Measurements from ENCODE around the gene HDAC10.

Gene HDAC10

DNA sequence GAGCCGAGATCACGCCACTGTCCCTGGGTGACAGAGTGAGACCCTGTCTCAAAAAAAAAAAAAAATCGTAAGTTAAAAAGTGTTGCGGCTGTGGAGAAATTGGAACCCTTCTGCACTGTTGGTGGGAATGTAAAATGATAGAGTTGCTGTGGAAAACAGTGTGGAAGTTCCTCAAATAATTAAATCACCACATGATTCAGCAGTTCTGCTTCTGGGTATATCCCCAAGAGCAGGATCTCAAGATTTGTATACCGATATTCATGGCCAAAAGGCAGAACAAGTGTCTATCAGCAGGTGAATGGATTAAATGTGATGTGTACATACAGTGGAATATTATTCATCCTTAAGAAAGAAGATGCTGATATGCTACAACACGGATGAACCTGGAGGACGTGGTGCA, 46.5 kb downstream of the HDAC10 start:
- peaks cover 40% of the 10 kb centered on the region for H3K36me3 ChIP-seq
- H3K27me3 ChIP-seq: no peaks in the 10 kb centered on the region
- TF ChIP-seq, protein P1, sequence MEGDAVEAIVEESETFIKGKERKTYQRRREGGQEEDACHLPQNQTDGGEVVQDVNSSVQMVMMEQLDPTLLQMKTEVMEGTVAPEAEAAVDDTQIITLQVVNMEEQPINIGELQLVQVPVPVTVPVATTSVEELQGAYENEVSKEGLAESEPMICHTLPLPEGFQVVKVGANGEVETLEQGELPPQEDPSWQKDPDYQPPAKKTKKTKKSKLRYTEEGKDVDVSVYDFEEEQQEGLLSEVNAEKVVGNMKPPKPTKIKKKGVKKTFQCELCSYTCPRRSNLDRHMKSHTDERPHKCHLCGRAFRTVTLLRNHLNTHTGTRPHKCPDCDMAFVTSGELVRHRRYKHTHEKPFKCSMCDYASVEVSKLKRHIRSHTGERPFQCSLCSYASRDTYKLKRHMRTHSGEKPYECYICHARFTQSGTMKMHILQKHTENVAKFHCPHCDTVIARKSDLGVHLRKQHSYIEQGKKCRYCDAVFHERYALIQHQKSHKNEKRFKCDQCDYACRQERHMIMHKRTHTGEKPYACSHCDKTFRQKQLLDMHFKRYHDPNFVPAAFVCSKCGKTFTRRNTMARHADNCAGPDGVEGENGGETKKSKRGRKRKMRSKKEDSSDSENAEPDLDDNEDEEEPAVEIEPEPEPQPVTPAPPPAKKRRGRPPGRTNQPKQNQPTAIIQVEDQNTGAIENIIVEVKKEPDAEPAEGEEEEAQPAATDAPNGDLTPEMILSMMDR (IDR thresholded peaks at IDR 0.05): no peak
- H3K9me3 ChIP-seq: no peaks in the 10 kb centered on the region
- H3K4me1 ChIP-seq (ENCODE audit: control insufficient read depth in 1 of 2, insufficient read depth in 1 of 2, low read depth in 1 of 2, low read length in 1 of 2): peaks cover 54 to 58% of the 10 kb centered on the region in 2 experiments
- no peak overlapping the region for H3K4me3 ChIP-seq (ENCODE audit: low read depth in 1 of 2, low read length in 1 of 2)
- H3K27ac ChIP-seq: peak overlapping the region; percentile 68

DNA sequence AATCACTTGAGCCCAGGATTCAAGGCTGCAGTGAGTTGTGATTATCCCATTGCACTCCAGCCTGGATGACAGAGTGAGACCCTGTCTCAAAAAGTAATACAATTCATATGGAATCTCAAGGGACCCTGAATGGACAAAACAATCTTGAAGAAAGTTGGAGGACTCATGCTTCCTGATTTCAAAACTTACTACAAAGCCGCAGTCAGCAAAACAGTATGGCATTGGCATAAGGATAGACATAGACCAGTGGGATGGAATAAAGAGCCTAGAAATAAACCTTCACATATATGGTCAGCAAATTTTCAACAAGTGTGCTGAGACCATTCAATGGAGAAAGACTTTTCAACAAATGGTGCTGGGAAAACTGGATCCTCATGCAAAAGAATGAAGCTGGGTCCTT, 47.8 kb downstream of the HDAC10 start:
- no peaks in the 10 kb centered on the region for H3K9me3 ChIP-seq
- H3K36me3 ChIP-seq: peaks cover 40% of the 10 kb centered on the region
- no peak overlapping the region for H3K27ac ChIP-seq
- H3K4me1 ChIP-seq (ENCODE audit: control insufficient read depth in 1 of 2, insufficient read depth in 1 of 2, low read depth in 1 of 2, low read length in 1 of 2): peaks cover 56 to 62% of the 10 kb centered on the region in 2 experiments
- TF ChIP-seq, protein P1 (IDR thresholded peaks at IDR 0.05): no peak
- no peak overlapping the region for H3K4me3 ChIP-seq (ENCODE audit: low read depth in 1 of 2, low read length in 1 of 2)
- H3K27me3 ChIP-seq: no peaks in the 10 kb centered on the region

DNA sequence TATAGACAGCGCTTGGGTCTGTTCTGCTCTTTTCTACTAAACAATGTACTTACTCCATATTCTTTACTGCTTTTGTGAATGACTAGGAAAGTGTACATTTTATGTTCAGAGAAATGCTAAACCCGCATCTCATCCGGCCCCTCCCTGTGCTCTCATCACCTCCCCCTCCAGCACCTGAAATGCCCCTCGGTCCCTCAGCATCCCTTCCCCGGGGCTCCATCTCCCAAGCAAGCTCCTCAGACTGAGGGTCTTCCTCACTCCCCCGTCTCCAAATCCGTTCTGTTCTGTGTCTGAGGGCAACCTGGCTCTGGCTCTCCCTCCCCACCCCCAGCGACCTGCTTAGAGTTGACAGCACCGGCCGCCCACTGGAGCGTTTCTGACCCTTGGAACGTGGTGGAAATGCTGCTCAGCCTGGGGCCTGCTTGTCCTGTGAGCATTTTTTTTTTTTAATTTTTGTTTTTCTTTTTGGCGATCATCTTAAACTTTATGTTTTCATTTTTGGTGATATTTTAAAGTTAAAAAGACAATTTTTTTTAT, 48.9 kb downstream of the HDAC10 start:
- H3K36me3 ChIP-seq: peaks cover 41% of the 10 kb centered on the region

DNA sequence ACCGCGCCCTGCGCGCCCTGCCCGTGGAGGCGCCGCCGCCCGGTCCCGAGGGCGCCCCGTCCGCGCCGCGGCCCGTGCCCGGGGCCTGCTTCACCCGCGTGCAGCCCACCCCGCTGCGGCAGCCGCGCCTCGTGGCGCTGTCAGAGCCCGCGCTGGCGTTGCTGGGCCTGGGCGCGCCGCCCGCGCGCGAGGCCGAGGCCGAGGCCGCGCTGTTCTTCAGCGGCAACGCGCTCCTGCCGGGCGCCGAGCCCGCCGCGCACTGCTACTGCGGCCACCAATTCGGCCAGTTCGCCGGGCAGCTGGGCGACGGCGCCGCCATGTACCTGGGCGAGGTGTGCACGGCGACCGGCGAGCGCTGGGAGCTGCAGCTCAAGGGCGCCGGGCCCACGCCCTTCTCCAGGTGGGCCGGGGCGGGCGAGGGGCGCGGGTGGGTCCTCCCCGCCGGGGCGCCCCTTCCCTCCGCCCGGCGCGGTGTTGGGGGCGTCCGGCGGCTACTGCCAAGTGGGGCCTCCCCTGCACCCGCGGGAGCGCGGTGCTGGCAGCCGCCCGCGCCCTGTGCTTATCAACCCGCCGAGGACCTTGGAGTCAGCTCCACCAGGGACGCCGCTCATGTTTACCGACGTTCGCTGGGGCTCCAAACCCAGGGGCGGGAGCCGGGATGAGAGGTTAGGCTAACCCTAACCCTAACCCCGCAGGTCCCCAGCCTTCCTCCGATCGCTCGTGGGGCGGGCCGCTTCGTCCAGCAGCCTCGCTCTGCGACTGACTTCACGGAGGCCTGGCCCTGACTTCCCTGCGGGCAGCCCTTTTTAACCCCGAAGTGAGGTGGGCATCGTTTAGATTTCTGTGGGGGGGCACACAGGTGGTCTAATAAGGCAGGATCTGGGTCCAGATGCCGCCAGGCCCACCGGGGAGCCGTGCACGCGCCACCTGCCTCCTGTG, 49.6 kb downstream of the HDAC10 start:
- TF ChIP-seq, protein P1 (IDR thresholded peaks at IDR 0.05): no peak
- Histone ChIP-seq H3K4me3 (ENCODE audit: low read depth in 1 of 2, low read length in 1 of 2) (peak overlapping the region; percentile 79 to 87), H3K27me3 (no peaks in the 10 kb centered on the region), H3K4me1 (ENCODE audit: control insufficient read depth in 1 of 2, insufficient read depth in 1 of 2, low read depth in 1 of 2, low read length in 1 of 2) (peaks cover 44 to 47% of the 10 kb centered on the region in 2 experiments), H3K9me3 (no peaks in the 10 kb centered on the region), H3K27ac (peak overlapping the region; percentile 90), H3K36me3 (peaks cover 40% of the 10 kb centered on the region)

More for the DNA sequence above, 48.9 kb downstream of the HDAC10 start:
- Histone ChIP-seq H3K27ac (no peak overlapping the region), H3K9me3 (no peaks in the 10 kb centered on the region), H3K4me1 (ENCODE audit: control insufficient read depth in 1 of 2, insufficient read depth in 1 of 2, low read depth in 1 of 2, low read length in 1 of 2) (peaks cover 49 to 54% of the 10 kb centered on the region in 2 experiments), H3K4me3 (ENCODE audit: low read depth in 1 of 2, low read length in 1 of 2) (peak overlapping the region; percentile 61 to 87), H3K27me3 (no peaks in the 10 kb centered on the region)
- TF ChIP-seq, protein P1 (IDR thresholded peaks at IDR 0.05): no peak

DNA sequence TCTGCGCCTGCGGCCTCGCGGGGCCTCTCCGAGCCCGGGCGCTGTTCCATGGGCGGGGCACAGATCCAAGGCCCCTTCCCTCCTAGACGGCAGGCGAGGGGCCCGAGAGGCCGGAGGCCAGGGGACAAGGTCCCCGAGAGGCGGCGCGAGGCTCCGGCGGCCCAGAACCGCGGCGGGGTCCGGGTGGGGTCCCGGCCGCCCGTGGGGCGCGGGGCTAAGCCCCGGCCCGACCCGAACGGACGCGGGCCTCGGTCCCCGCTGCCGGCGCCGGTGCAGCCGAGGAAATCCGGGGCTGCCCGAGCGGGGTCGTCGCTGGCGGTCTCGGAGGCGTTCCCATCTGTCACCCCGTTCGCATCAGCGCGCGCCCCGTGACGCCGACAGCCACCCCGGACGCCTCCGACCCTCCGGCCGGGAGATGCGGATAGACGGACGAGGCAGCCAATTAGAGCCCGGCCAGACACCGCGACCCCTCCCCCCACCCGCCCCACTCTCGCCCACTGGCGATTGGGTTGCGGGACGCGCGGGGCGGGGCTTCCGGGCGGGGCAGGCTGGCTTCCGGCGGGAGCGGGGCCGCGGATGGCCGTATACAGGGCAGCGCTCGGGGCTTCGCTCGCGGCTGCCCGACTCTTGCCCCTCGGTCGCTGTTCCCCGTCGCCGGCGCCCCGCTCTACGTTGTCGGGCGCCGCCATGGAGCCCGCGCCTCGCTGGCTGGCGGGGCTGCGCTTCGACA, 50.4 kb downstream of the HDAC10 start, which contains the start of gene SELENOO:
TSS of gene SELENOO (plus strand) at position 551 of the 730 bp plus-strand sequence. CDS start at position 577, 26 bp downstream.
- H3K27ac ChIP-seq: peak within 1 kb of the TSS; percentile 90
- peaks cover 41% of the 10 kb centered on the region for H3K36me3 ChIP-seq
- H3K4me3 ChIP-seq (ENCODE audit: low read depth in 1 of 2, low read length in 1 of 2): peak within 1 kb of the TSS; percentile 79 to 87
- no peaks in the 10 kb centered on the region for H3K27me3 ChIP-seq
- TF ChIP-seq, protein P1 (IDR thresholded peaks at IDR 0.05): peak; percentile 40
- H3K4me1 ChIP-seq (ENCODE audit: control insufficient read depth in 1 of 2, insufficient read depth in 1 of 2, low read depth in 1 of 2, low read length in 1 of 2): peaks cover 44 to 46% of the 10 kb centered on the region in 2 experiments
- H3K9me3 ChIP-seq: no peaks in the 10 kb centered on the region

Measured in neutrophil (primary cell).